ENCODE measurements around the gene REEP3. TPM values are rescaled to one million over a fixed set of nuclear protein-coding genes. Genes with fewer than 3 reads are reported as not detected.
"Not testable (repeated sequence)": the region's sequence is repeated elsewhere in the genome, so short reads cannot be mapped to it uniquely, and the experiment has no call there.

REEP3 gene
- polyA plus RNA-seq, 3 donors = 29.7 to 35.7 (median 32.6) TPM

GRCh38 chr10:63660941-63661340, 139.7 kb downstream of the REEP3 start:
- not testable (repeated sequence) for DNase-seq (ENCODE audit: low read depth in 3 of 3, low spot score in 2 of 3)

GRCh38 chr10:63661347-63661746, 140.1 kb downstream of the REEP3 start:
- DNase-seq (ENCODE audit: low read depth in 3 of 3, low spot score in 2 of 3) = no peak

GRCh38 chr10:63664341-63664885, 143.2 kb downstream of the REEP3 start:
- no peak for DNase-seq (ENCODE audit: low read depth in 3 of 3, low spot score in 2 of 3)

- not testable (repeated sequence) for DNase-seq (ENCODE audit: low read depth in 3 of 3, low spot score in 2 of 3)
Observed at GRCh38 chr10:63665006-63665580, 143.9 kb downstream of the REEP3 start.

- DNase-seq (ENCODE audit: low read depth in 3 of 3, low spot score in 2 of 3) = no peak
Observed at GRCh38 chr10:63665670-63666134, 144.5 kb downstream of the REEP3 start.

GRCh38 chr10:63666836-63667383, 145.7 kb downstream of the REEP3 start:
- no peak for DNase-seq (ENCODE audit: low read depth in 3 of 3, low spot score in 2 of 3)

GRCh38 chr10:63667596-63668480, 146.6 kb downstream of the REEP3 start:
- DNase-seq (ENCODE audit: low read depth in 3 of 3, low spot score in 2 of 3) = no peak

- DNase-seq (ENCODE audit: low read depth in 3 of 3, low spot score in 2 of 3) = no peak
Observed at GRCh38 chr10:63670291-63670898, 149.2 kb downstream of the REEP3 start.

- DNase-seq (ENCODE audit: low read depth in 3 of 3, low spot score in 2 of 3) = no peak
Observed at GRCh38 chr10:63671317-63671937, 150.2 kb downstream of the REEP3 start.

- no peak for DNase-seq (ENCODE audit: low read depth in 3 of 3, low spot score in 2 of 3)
Observed at GRCh38 chr10:63672491-63672890, 151.3 kb downstream of the REEP3 start.

GRCh38 chr10:63673246-63673645, 152.0 kb downstream of the REEP3 start:
- DNase-seq (ENCODE audit: low read depth in 3 of 3, low spot score in 2 of 3) = no peak

- no peak for DNase-seq (ENCODE audit: low read depth in 3 of 3, low spot score in 2 of 3)
Observed at GRCh38 chr10:63673846-63674245, 152.6 kb downstream of the REEP3 start.

Other genes starting within 250 kb of the REEP3 start
- 100 to 1,000 TPM in 2 of 3 donors, 10 to 100 TPM in 1; 96.7 to 112 (median 108) TPM for gene JMJD1C, start 55.4 kb upstream of the REEP3 start, polyA plus RNA-seq (ENCODE audit: insufficient read length in 3 of 3)